SK-N-SH treated with all-trans-retinoic acid at 6 μM for 48 hours (cell line): ENCODE data around the gene TRIM56.

Source experiments
- ATAC-seq: fragments of 200-7000 bp; cut with Tn5 transposase; 3 replicates; pipeline ENCODE4 v1.9.1; 2020; ENCODE audit warnings: mild to moderate bottlenecking, moderate library complexity
- ARNTL ChIP-seq: fragments of 450-650 bp; formaldehyde crosslinking; IDR thresholded peaks from 2 replicates; pipeline ENCODE4 v1.5.0; 2020; ENCODE audit warnings: low read depth, mild to moderate bottlenecking, moderate library complexity, borderline replicate concordance
- BACH2 ChIP-seq: fragments of 250-450 bp; sonication (Bioruptor Pico); IDR thresholded peaks from 2 replicates; pipeline ENCODE4 v1.9.0; 2021; ENCODE audit warnings: mild to moderate bottlenecking, borderline replicate concordance
- CREB5 ChIP-seq: fragments of 250-450 bp; sonication (Bioruptor Pico); IDR thresholded peaks from 2 replicates; pipeline ENCODE4 v1.5.1; 2020; ENCODE audit warnings: low read depth, mild to moderate bottlenecking, moderate library complexity
- CSDC2 ChIP-seq: fragments of 250-450 bp; sonication (Bioruptor Pico); IDR thresholded peaks from 2 replicates; pipeline ENCODE4 v1.5.0; 2020; ENCODE audit warnings: mild to moderate bottlenecking, moderate library complexity
- CSRNP3 ChIP-seq: fragments of 250-450 bp; sonication (Bioruptor Pico); IDR thresholded peaks from 2 replicates; pipeline ENCODE4 v1.5.1; 2021; ENCODE audit warnings: mild to moderate bottlenecking, moderate library complexity
- ESRRG ChIP-seq: fragments of 250-450 bp; sonication (Bioruptor Pico); IDR thresholded peaks from 2 replicates; pipeline ENCODE4 v1.6.1; 2021; ENCODE audit warnings: mild to moderate bottlenecking
- GLIS3 ChIP-seq: fragments of 250-450 bp; sonication (Bioruptor Pico); IDR thresholded peaks from 2 replicates; pipeline ENCODE4 v1.5.0; 2020; ENCODE audit warnings: mild to moderate bottlenecking, moderate library complexity
- ISL1 ChIP-seq: fragments of 250-450 bp; sonication (Bioruptor Pico); IDR thresholded peaks from 2 replicates; pipeline ENCODE4 v2.1.2; 2022; ENCODE audit warnings: mild to moderate bottlenecking, moderate library complexity
- OSR1 ChIP-seq: fragments of 250-450 bp; sonication (Bioruptor Pico); IDR thresholded peaks from 2 replicates; pipeline ENCODE4 v1.8.0; 2022; ENCODE audit warnings: moderate library complexity, mild to moderate bottlenecking, inconsistent platforms
- PATZ1 ChIP-seq: fragments of 250-450 bp; sonication (Bioruptor Pico); IDR thresholded peaks from 2 replicates; pipeline ENCODE4 v1.8.0; 2020; ENCODE audit warnings: mild to moderate bottlenecking, moderate library complexity, borderline replicate concordance
- PPARA ChIP-seq: fragments of 250-450 bp; sonication (Bioruptor Pico); IDR thresholded peaks from 2 replicates; pipeline ENCODE4 v1.5.0; 2020; ENCODE audit warnings: mild to moderate bottlenecking, borderline replicate concordance
- RARB ChIP-seq: fragments of 250-450 bp; sonication (Bioruptor Pico); IDR thresholded peaks from 2 replicates; pipeline ENCODE4 v1.8.0; 2021; ENCODE audit warnings: mild to moderate bottlenecking, moderate library complexity
- SNAI2 ChIP-seq: fragments of 250-450 bp; sonication (Bioruptor Pico); IDR thresholded peaks from 2 replicates; pipeline ENCODE4 v1.5.0; 2020; ENCODE audit warnings: mild to moderate bottlenecking, moderate library complexity
- TCF4 ChIP-seq: fragments of 250-450 bp; sonication (Bioruptor Pico); IDR thresholded peaks from 2 replicates; pipeline ENCODE4 v1.8.0; 2021; ENCODE audit warnings: mild to moderate bottlenecking, moderate library complexity, borderline replicate concordance
- TOX ChIP-seq: fragments of 250-450 bp; sonication (Bioruptor Pico); IDR thresholded peaks from 2 replicates; pipeline ENCODE4 v1.8.0; 2021; ENCODE audit warnings: mild to moderate bottlenecking, moderate library complexity, borderline replicate concordance
- TSHZ2 ChIP-seq: fragments of 250-450 bp; sonication (Bioruptor Pico); IDR thresholded peaks from 2 replicates; pipeline ENCODE4 v1.5.0; 2020; ENCODE audit warnings: mild to moderate bottlenecking, moderate library complexity
- ZC3H10 ChIP-seq: fragments of 250-450 bp; sonication (Bioruptor Pico); IDR thresholded peaks from 2 replicates; pipeline ENCODE4 v1.5.1; 2021; ENCODE audit warnings: mild to moderate bottlenecking, moderate library complexity
- ZFP3 ChIP-seq: fragments of 250-450 bp; sonication (Bioruptor Pico); IDR thresholded peaks from 2 replicates; pipeline ENCODE4 v1.5.0; 2020; ENCODE audit warnings: mild to moderate bottlenecking, moderate library complexity
- ZFP30 ChIP-seq: fragments of 450-650 bp; formaldehyde crosslinking; IDR thresholded peaks from 2 replicates; pipeline ENCODE4 v1.5.0; 2022; ENCODE audit warnings: mild to moderate bottlenecking, moderate library complexity
- ZNF565 ChIP-seq: fragments of 450-650 bp; formaldehyde crosslinking; conservative IDR thresholded peaks from 2 replicates; pipeline ENCODE4 v1.5.0; 2020; ENCODE audit warnings: low read depth, mild to moderate bottlenecking, moderate library complexity
- ZNF70 ChIP-seq: fragments of 450-650 bp; formaldehyde crosslinking; IDR thresholded peaks from 2 replicates; pipeline ENCODE4 v1.5.0; 2020; ENCODE audit warnings: mild to moderate bottlenecking, moderate library complexity
- ZNF8 ChIP-seq: fragments of 450-650 bp; formaldehyde crosslinking; IDR thresholded peaks from 2 replicates; pipeline ENCODE4 v1.5.0; 2020; ENCODE audit warnings: mild to moderate bottlenecking, moderate library complexity
- TF ChIP-seq, protein P1 (sequence below): fragments of 250-450 bp; sonication (Bioruptor Pico); IDR thresholded peaks from 2 replicates; pipeline ENCODE4 v1.8.0; 2021; ENCODE audit warnings: low read depth, mild to moderate bottlenecking, moderate library complexity, borderline replicate concordance

Gene TRIM56

DNA sequence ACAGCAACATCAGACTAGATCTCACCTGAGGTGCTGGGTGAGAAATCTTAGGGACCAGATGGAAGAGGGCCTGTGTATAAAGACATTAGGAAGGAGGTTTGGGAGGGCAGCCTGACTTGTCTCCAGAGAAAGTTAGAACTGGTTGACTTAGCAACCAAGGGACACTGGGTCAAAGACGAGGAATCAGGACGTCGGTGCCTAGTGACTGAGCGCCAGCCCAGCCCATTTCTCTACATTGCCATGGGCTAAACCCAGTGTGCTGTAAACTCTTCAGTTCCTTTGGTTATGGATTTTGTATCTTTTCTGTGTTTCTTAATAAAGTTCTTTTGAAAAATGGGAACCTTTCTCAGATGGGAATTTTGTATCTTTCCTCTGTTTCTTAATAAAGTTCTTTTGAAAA is 12.3 kb downstream of the TRIM56 start:
- TF ChIP-seq ISL1: no peak
- TF ChIP-seq CREB5 (CRISPR knock-in tag): no peak
- TF ChIP-seq ZFP3 (CRISPR knock-in tag): no peak
- TF ChIP-seq ZNF70 (CRISPR knock-in tag): no peak
- no peak for TF ChIP-seq CSDC2 (CRISPR knock-in tag)
- TF ChIP-seq SNAI2 (CRISPR knock-in tag): no peak
- no peak for TF ChIP-seq ARNTL (CRISPR knock-in tag)
- no peak for TF ChIP-seq PPARA (CRISPR knock-in tag)
- no peak for TF ChIP-seq ESRRG (CRISPR knock-in tag)
- no peak for TF ChIP-seq RARB (CRISPR knock-in tag)
- TF ChIP-seq, all 23 proteins: peak for 0
- ATAC-seq: no peak

- TF ChIP-seq SNAI2 (CRISPR knock-in tag) (peak; percentile 57; the same call in 1 of the 2 replicates), ZNF70 (CRISPR knock-in tag) (no peak), BACH2 (CRISPR knock-in tag) (no peak; the same call in 1 of the 2 replicates), OSR1 (CRISPR knock-in tag) (no peak), ZNF565 (CRISPR knock-in tag) (no peak), CSRNP3 (CRISPR knock-in tag) (no peak), CREB5 (CRISPR knock-in tag) (no peak), PATZ1 (CRISPR knock-in tag) (peak; percentile 90; the same call in 1 of the 2 replicates), ZFP3 (CRISPR knock-in tag) (peak; percentile 87), PPARA (CRISPR knock-in tag) (no peak), GLIS3 (CRISPR knock-in tag) (no peak), ARNTL (CRISPR knock-in tag) (no peak), ISL1 (peak; percentile 72), TOX (CRISPR knock-in tag) (no peak), TSHZ2 (no peak), RARB (CRISPR knock-in tag) (no peak), TCF4 (no peak), ZFP30 (CRISPR knock-in tag) (no peak), CSDC2 (CRISPR knock-in tag) (peak; percentile 86), ZNF8 (CRISPR knock-in tag) (no peak), ZC3H10 (CRISPR knock-in tag) (no peak), ESRRG (CRISPR knock-in tag) (no peak)
- TF ChIP-seq, protein P1, sequence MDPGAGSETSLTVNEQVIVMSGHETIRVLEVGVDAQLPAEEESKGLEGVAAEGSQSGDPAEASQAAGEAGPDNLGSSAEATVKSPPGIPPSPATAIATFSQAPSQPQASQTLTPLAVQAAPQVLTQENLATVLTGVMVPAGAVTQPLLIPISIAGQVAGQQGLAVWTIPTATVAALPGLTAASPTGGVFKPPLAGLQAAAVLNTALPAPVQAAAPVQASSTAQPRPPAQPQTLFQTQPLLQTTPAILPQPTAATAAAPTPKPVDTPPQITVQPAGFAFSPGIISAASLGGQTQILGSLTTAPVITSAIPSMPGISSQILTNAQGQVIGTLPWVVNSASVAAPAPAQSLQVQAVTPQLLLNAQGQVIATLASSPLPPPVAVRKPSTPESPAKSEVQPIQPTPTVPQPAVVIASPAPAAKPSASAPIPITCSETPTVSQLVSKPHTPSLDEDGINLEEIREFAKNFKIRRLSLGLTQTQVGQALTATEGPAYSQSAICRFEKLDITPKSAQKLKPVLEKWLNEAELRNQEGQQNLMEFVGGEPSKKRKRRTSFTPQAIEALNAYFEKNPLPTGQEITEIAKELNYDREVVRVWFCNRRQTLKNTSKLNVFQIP (CRISPR knock-in tag): 0 out of 2 replicates have a peak, but pooled peaks have one; percentile 35
- TF ChIP-seq, all 23 proteins: peak for 6
- ATAC-seq: peak; percentile 90
Observed at GRCh38 chr7:101099969-101100781, 14.9 kb downstream of the TRIM56 start.
